Activated naive CD4-positive, alpha-beta T cell treated with anti-CD3 and anti-CD28 coated beads, Interleukin-2, amount 10 ng/mL, durations not matched to agents 7 days and 5 days (primary cell): ENCODE measurements around the gene FAH.
A peak's percentile ranks its signal among the peaks of the same experiment; 100 is the strongest.
"Not testable (repeated sequence)": the region's sequence is repeated elsewhere in the genome, so short reads cannot be mapped to it uniquely, and the experiment has no call there.

Experiments
- CTCF ChIA-PET: fragments of 350-600 bp; sonication (Branson Sonifier 250); formaldehyde crosslinking; loops from one replicate; lab custom pipeline; 2021; ENCODE audit warnings: antibody characterized with exemption; lab: Charles Lee
- DNase-seq: peaks from one replicate; pipeline ENCODE4 v3.0.0-alpha.2; 2020
- H3K27ac Mint-ChIP-seq: one replicate; pipeline ENCODE4 v1.8.0; 2021; ENCODE audit warnings: mild to moderate bottlenecking, moderate library complexity, mixed read lengths
- H3K27me3 Mint-ChIP-seq: one replicate; pipeline ENCODE4 v1.8.0; 2021; ENCODE audit warnings: mild to moderate bottlenecking, mixed read lengths
- H3K36me3 Mint-ChIP-seq: one replicate; pipeline ENCODE4 v1.8.0; 2021; ENCODE audit warnings: mixed read lengths
- H3K4me1 Mint-ChIP-seq: one replicate; pipeline ENCODE4 v1.8.0; 2021; ENCODE audit warnings: mixed read lengths
- H3K4me3 Mint-ChIP-seq: one replicate; pipeline ENCODE4 v1.8.0; 2021; ENCODE audit warnings: mild to moderate bottlenecking, moderate library complexity, mixed read lengths
- H3K9me3 Mint-ChIP-seq: one replicate; pipeline ENCODE4 v1.8.0; 2021; ENCODE audit warnings: mixed read lengths

Gene FAH

DNA sequence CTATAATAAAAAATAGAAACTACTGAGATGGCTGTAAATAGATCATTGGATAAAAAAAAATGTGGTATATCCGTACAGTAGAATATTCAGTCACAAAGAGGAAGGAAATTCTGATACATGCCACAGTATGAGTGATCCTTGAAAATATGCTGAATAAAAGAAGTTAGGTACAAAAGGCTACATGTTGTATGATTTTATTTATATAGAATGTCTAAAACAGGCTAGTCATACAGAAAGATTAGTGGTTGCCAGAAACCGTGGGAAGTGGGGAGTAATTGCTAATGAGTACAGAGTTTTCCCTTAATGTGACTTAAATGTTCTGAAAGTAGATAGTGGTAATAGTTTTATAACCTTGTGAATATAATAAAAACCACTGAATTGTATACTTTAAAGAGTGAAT is 24.9 kb upstream of the FAH start:
- Mint-ChIP-seq H3K9me3 (no peaks in the 10 kb centered on the region), H3K27ac (no peak overlapping the region), H3K4me1 (no peaks in the 10 kb centered on the region), H3K36me3 (peaks cover 29% of the 10 kb centered on the region), H3K4me3 (no peak overlapping the region), H3K27me3 (no peaks in the 10 kb centered on the region)
- CTCF ChIA-PET = no interaction called here
- DNase-seq = no peak

DNA sequence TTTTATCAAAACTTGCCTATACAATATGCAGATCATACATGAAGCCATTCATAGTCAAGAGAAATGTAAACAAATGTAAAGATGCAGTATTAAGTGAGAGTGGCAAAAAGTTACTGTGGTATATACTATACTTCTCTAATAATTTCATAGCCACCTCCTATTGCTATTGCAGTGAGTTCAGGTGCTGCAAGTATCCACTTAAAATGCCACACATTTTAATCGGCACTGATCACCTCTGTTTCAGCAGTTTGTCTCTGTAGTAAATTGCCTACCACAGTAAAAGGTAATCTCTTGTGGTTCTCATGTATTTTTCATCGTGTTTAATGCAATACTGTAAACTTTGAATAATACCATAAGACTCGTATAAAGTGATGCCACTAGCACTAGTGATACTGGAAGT is 20.4 kb upstream of the FAH start:
- Mint-ChIP-seq H3K4me1 (no peaks in the 10 kb centered on the region), H3K27me3 (no peaks in the 10 kb centered on the region), H3K4me3 (no peak overlapping the region), H3K27ac (no peak overlapping the region), H3K36me3 (peaks cover 21% of the 10 kb centered on the region), H3K9me3 (no peaks in the 10 kb centered on the region)
- no peak for DNase-seq
- CTCF ChIA-PET = no interaction called here

DNA sequence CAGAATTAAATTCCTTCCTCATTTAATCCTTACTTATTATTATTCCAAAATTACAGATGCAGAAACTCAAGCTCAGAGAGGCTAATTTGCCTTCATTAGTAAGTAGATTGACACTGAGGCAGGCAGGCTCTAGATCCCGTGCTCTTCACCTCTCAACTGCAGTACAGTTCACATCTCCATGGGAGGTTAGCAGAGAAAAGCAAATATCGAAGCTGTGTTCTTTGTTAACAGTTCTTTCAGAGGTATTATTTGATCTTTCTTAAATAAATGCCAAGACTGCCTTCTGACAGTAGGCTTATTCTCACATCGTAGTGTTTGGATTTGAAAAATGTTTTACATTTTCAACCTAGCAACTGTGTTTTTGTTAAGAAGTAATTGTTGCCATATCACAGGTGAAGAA is 15.9 kb upstream of the FAH start:
- Mint-ChIP-seq H3K4me3 (no peak overlapping the region), H3K9me3 (no peaks in the 10 kb centered on the region), H3K36me3 (peaks cover 24% of the 10 kb centered on the region), H3K4me1 (no peaks in the 10 kb centered on the region), H3K27ac (no peak overlapping the region), H3K27me3 (no peaks in the 10 kb centered on the region)
- DNase-seq = no peak
- CTCF ChIA-PET = no interaction called here

DNA sequence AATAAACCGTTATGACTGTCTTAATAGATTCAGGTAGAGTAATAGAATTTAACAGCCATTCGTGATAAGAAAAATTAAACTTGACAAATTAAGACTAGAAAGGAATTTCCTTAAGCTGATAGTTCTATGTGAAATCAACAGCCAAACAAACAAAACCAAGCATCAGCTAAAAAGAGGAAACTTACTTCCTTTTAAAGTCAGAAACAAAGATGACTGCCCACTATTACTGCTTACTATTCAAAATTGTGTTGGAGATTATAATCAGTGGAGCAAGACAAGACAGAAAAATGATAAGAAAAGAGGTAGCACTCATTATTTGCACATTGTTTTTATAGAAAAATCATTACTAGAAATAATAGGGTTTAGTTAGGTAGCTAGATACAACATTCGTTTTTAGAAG is 13.8 kb upstream of the FAH start:
- no peak for DNase-seq
- no peak overlapping the region for H3K27ac Mint-ChIP-seq
- CTCF ChIA-PET = no interaction called here
- no peak overlapping the region for H3K4me3 Mint-ChIP-seq
- H3K9me3 Mint-ChIP-seq = no peaks in the 10 kb centered on the region
- H3K4me1 Mint-ChIP-seq = no peaks in the 10 kb centered on the region
- peaks cover 24% of the 10 kb centered on the region for H3K36me3 Mint-ChIP-seq
- no peaks in the 10 kb centered on the region for H3K27me3 Mint-ChIP-seq

DNA sequence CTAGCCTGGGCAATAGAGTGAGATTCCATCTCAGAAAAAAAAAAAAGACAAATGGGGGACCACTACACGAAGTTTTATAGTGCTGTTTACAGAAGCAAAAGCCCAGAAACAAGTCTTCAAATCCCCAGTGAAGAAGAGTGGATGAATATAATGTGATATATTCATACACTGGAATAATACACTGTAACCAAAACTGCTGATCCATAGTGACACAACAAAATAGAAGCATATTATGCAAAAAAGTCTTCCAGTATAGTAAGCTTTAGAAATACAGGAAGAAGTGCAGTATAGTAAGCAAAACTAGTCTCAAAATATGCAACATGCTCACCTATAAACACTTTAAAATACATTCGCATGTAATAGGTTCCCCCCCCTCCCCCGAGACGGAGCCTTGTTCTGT is 11.9 kb upstream of the FAH start:
- no peaks in the 10 kb centered on the region for H3K9me3 Mint-ChIP-seq
- H3K36me3 Mint-ChIP-seq = peaks cover 13% of the 10 kb centered on the region
- peaks cover 10% of the 10 kb centered on the region for H3K27me3 Mint-ChIP-seq
- no peaks in the 10 kb centered on the region for H3K4me1 Mint-ChIP-seq
- H3K4me3 Mint-ChIP-seq = no peak overlapping the region
- H3K27ac Mint-ChIP-seq = no peak overlapping the region
- no peak for DNase-seq
- CTCF ChIA-PET = no interaction called here

DNA sequence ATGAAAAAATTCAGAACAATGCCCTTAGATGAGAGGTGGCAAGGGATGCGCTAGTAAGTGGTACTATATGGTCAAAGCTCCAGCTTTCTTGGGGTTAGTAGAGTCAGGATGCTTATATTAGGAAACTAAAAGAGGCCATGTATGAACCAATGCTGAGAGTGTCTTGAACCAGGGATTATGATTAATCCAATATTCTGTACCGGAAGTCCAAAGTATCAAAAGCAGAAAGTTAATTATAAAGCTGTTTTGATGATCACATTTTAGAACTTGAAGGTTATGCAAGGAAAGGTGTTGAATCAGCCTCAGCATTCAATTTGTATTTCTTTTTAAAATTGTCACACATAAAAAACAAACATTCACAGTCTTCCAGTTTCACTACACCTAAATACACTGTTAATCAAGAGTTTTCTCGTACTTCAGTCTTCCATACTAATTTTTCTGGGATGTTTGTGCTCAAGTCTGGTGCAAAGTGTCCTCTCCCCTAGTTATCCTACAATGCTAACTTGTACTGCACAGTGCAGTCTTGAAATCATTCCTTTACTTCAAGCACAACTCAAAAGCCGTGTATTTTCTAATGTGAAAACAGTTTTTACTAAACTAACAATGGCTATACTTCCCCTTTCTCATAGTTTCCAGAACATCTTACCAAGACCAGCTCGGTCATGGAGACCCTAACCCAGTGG is 10.7 kb upstream of the FAH start:
- CTCF ChIA-PET = no interaction called here

DNA sequence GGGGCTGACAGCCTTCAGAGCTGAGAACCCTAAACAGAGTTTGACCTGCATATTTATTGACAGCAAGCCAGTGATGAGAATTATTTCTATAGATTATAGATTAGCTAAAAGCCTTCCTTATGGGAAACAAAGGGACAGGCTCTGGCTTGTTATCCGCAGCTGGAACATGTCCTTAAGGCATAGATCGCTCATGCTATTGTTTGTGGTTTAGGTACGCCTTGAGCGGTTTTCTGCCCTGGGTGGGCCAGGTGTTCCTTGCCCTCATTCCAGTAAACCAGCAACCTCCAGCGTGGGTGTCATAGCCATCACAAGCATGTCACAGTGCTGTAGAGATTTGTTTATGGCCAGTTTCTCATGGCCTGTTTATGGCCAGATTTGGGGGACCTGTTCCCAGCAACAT is 10.2 kb upstream of the FAH start:
- H3K27me3 Mint-ChIP-seq = peaks cover 12% of the 10 kb centered on the region
- no peak overlapping the region for H3K4me3 Mint-ChIP-seq
- no peak overlapping the region for H3K27ac Mint-ChIP-seq
- H3K36me3 Mint-ChIP-seq = peaks cover 11% of the 10 kb centered on the region
- DNase-seq = no peak
- CTCF ChIA-PET = no interaction called here
- no peaks in the 10 kb centered on the region for H3K9me3 Mint-ChIP-seq
- no peaks in the 10 kb centered on the region for H3K4me1 Mint-ChIP-seq

More for the DNA sequence above, 10.7 kb upstream of the FAH start:
- no peak overlapping the region for H3K4me3 Mint-ChIP-seq
- H3K9me3 Mint-ChIP-seq = no peaks in the 10 kb centered on the region
- no peak for DNase-seq
- no peak overlapping the region for H3K27ac Mint-ChIP-seq
- peaks cover 13% of the 10 kb centered on the region for H3K36me3 Mint-ChIP-seq
- no peaks in the 10 kb centered on the region for H3K4me1 Mint-ChIP-seq
- peaks cover 12% of the 10 kb centered on the region for H3K27me3 Mint-ChIP-seq

DNA sequence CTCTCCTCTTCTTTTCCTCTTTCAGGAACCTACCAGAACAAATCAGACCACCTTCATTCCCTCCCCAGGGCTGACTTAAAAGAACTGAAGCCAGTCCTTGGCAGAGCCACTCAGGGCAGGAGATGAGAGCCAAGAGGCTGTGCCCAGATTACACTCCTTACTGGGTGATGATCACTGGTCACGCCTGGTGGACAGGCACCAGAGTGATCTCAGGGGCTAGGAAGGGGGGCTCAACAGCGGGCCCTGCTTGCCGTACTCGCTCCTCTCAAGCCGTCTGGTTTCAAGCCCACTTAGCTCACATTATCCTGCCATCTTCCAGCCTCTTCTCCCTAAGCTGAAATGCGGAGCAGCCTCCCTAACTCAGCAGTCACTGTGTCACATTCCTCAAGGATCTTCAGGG is 1.7 kb upstream of the FAH start:
- DNase-seq = no peak
- no peaks in the 10 kb centered on the region for H3K9me3 Mint-ChIP-seq
- peaks cover 23% of the 10 kb centered on the region for H3K27me3 Mint-ChIP-seq
- H3K36me3 Mint-ChIP-seq = no peaks in the 10 kb centered on the region
- CTCF ChIA-PET = interaction anchor here (1.2 kb wide), 2 partner anchors 10 to 22 kb away, joined by 3 read pairs; no protein-coding TSS in a partner anchor
- H3K4me3 Mint-ChIP-seq = no peak overlapping the region
- H3K4me1 Mint-ChIP-seq = peaks cover 32% of the 10 kb centered on the region
- H3K27ac Mint-ChIP-seq = no peak overlapping the region

DNA sequence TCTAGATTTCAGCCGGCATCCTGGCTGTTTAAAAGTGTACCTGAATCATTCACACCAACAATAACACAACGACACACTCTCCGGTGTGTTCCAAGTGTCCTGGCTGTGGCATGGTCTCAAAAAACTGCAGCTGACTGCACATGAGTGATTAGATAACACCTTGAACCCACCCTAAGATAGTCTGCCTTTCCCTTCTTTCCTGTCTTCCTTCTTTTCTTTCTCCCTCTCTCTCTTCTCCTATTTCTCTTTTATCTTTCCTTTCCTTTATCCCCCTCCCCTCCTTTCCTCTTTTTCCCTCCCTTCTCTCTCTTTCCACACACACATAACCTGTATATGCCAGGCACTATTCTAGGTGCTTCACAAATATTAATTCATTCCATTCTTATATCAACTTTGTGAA is 1.2 kb upstream of the FAH start:
- Mint-ChIP-seq H3K4me3 (peak overlapping the region; percentile 76), H3K36me3 (no peaks in the 10 kb centered on the region), H3K4me1 (peaks cover 32% of the 10 kb centered on the region), H3K27me3 (peaks cover 23% of the 10 kb centered on the region), H3K27ac (no peak overlapping the region), H3K9me3 (no peaks in the 10 kb centered on the region)
- CTCF ChIA-PET = interaction anchor here (1.1 kb wide), 1 partner anchor 9 kb away, joined by 3 read pairs; no protein-coding TSS in a partner anchor
- DNase-seq = no peak

DNA sequence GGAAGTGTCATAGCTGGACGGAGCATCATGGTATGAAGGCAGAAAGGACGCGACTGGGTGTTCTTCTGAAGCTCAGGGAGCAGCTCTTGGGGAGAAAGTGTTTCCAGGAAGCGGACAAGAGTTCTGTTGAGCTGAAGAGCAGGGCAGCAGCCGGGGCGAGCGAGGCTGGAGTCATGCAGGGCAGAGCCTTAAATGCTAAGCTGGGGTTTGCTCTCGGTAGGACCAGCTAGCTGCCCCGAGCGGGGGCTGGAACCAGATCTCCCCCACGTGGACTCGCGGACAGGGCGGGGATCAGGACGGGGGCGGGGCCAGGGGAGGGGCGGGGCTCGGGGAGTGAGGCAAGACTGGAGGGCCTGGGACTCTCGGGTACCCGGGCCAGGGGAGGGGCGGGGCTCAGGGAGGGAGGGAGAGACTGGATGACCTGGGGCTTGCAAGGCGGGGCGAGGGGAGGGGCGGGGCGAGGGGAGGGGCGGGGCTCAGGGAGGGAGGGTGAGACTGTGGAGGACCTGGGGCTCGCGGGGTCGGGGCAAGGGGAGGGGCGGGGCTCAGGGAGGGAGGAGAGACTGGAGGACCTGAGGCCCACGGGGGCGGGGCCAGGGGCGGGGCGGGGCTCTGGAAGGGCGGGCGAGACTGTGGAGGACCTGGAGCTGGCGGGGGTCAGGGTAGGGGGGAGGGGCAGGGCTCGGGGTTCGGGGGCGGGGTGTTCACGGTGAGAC is 461 bp upstream of the FAH start:
- CTCF ChIA-PET = interaction anchor here (1.1 kb wide), 1 partner anchor 8 kb away, joined by 3 read pairs; no protein-coding TSS in a partner anchor
- Mint-ChIP-seq H3K27me3 (peaks cover 23% of the 10 kb centered on the region), H3K9me3 (no peaks in the 10 kb centered on the region), H3K36me3 (no peaks in the 10 kb centered on the region), H3K4me3 (peak overlapping the region; percentile 89), H3K27ac (peak overlapping the region; percentile 80), H3K4me1 (peaks cover 32% of the 10 kb centered on the region)
- peak; percentile 96 for DNase-seq

DNA sequence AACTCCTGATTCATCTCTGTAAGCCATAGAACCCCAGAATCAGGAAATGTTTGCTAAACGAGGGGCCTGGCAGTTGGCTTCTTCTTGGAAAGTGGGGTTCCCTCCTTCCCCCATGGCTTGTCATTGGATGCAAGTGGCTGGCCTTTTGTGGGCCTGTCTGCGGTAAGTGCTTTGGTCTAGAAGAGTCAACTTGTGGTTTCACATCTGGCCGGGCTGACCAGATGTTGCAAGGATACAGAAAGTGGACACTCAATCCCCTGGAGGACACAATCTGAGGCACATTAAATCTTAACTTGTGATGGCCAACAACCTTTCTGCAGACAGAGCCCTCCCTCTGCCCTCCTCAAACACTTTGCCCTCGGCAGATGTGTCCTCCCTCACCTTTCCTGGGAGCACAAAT is 1.1 kb downstream of the FAH start:
- Mint-ChIP-seq H3K27me3 (peaks cover 17% of the 10 kb centered on the region), H3K9me3 (no peaks in the 10 kb centered on the region), H3K4me1 (peaks cover 32% of the 10 kb centered on the region), H3K27ac (no peak overlapping the region), H3K4me3 (peak overlapping the region; percentile 89), H3K36me3 (peaks cover 4% of the 10 kb centered on the region)
- CTCF ChIA-PET = no interaction called here
- no peak for DNase-seq

DNA sequence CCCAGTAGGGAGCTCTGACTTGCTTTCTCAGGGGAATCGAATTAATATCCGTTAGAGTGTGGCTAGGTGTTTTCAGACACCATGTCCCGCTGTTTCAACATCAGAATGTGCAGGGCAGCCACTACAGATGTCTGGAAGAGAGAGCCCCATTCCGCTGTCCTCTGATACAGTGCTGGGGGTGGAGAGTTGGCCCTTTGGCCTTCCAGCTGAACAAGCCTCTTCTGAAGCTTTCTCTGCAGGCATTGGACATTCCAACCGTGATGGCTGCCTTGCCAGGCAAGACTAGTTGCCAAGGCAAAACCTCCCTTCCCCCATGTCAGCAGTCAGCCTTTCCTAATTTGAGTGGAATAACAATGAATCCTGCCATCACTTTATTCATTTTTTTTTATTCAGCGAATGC is 1.5 kb downstream of the FAH start:
- no peak for DNase-seq
- CTCF ChIA-PET = no interaction called here
- Mint-ChIP-seq H3K27me3 (peaks cover 17% of the 10 kb centered on the region), H3K36me3 (peaks cover 6% of the 10 kb centered on the region), H3K9me3 (no peaks in the 10 kb centered on the region), H3K4me3 (peak overlapping the region; percentile 89), H3K4me1 (peaks cover 33% of the 10 kb centered on the region), H3K27ac (no peak overlapping the region)

DNA sequence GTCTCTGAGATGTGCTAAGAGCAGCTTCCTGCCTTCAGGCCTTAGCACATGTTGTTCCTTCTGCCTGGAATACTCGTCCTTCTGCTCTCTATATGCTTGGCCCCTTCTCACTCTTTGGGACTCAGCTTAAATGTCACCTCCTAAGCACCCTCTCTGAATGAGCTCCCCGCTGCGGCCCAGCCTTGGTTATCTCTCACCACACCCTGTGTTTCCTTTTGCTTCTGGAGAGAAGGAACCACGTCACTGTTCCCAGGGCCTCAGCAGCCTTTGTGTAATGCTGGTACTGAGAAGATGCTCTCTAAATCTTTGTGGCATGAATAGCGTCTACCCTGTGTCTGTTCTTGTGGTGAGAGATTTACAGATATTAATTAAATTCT is 2.2 kb downstream of the FAH start:
- Mint-ChIP-seq H3K4me1 (peaks cover 40% of the 10 kb centered on the region), H3K27ac (no peak overlapping the region), H3K4me3 (peak overlapping the region; percentile 89), H3K9me3 (no peaks in the 10 kb centered on the region), H3K27me3 (peaks cover 13% of the 10 kb centered on the region), H3K36me3 (peaks cover 12% of the 10 kb centered on the region)
- CTCF ChIA-PET = no interaction called here
- no peak for DNase-seq

DNA sequence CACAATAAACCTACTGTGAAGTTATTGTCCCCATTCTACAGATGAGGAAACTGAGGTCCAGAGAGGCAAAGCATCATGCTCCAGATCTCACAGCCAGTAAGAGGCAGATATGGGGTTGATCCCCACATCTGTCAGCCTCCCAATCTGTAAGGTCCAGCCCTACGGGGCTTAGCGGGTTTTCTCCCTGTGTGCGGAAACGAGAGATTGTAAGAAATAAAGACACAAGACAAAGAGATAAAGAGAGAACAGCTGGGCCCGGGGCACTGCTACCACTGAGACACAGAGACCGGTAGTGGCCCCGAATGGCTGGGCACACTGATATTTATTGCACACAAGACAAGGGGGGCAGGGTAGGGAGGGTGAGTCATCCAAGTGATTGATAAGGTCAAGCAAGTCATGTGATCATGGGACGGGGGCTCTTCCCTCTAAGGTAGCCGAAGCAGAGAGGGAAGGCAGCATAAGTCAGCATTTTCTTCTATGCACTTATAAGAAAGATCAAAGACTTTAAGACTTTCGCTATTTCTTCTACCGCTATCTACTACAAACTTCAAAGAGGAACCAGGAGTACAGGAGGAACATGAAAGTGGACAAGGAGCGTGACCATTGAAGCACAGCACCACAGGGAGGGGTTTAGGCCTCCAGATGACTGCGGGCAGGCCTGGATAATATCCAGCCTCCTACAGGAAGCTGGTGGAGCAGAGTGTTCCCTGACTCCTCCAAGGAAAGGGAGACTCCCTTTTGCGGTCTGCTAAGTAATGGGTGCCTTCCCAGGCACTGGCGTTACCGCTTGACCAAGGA is 2.8 kb downstream of the FAH start:
- H3K9me3 Mint-ChIP-seq, H3K27ac Mint-ChIP-seq, DNase-seq, CTCF ChIA-PET, H3K4me3 Mint-ChIP-seq: not testable (repeated sequence)
- H3K36me3 Mint-ChIP-seq = peaks cover 14% of the 10 kb centered on the region
- H3K4me1 Mint-ChIP-seq = peaks cover 46% of the 10 kb centered on the region
- peaks cover 13% of the 10 kb centered on the region for H3K27me3 Mint-ChIP-seq
